GM18508 (cell line): ENCODE data around the gene LCN6.
"Not testable (repeated sequence)": the region's sequence is repeated elsewhere in the genome, so short reads cannot be mapped to it uniquely, and the experiment has no call there.

ENCODE experiments used
- ATAC-seq: cut with Tn5 transposase; IDR thresholded peaks from one replicate; pipeline ENCODE4 v1.9.1; 2021; ENCODE audit warnings: moderate number of reproducible peaks; ENCODE audit not compliant: insufficient read depth, unreplicated experiment

The LCN6 gene

GRCh38 chr9:136748201-136748600 lies at the start of gene LCN6:
LCN6 (minus strand) TSS chr9:136748525; CDS start chr9:136748483, 42 bp downstream.
- ATAC-seq, result no peak

- ATAC-seq, result not testable (repeated sequence)
Observed at GRCh38 chr9:136796775-136797347, 48.5 kb upstream of the LCN6 start.

- ATAC-seq, result no peak
Observed at GRCh38 chr9:136796238-136796774, 48.0 kb upstream of the LCN6 start, which contains the start of gene CCDC183. CCDC183 (plus strand) TSS chr9:136796338; CDS start chr9:136796398, 60 bp downstream.

GRCh38 chr9:136795000-136795348 lies 46.6 kb upstream of the LCN6 start:
- no peak for ATAC-seq

GRCh38 chr9:136794281-136794999 lies 46.1 kb upstream of the LCN6 start:
- no peak for ATAC-seq

- ATAC-seq, result no peak
Observed at GRCh38 chr9:136793086-136793946, 45.0 kb upstream of the LCN6 start.

- ATAC-seq, result no peak
Observed at GRCh38 chr9:136792321-136793085, 44.2 kb upstream of the LCN6 start.

GRCh38 chr9:136791516-136792276 lies 43.4 kb upstream of the LCN6 start:
- no peak for ATAC-seq

- ATAC-seq, result peak; percentile 36
Observed at GRCh38 chr9:136790640-136791515, 42.6 kb upstream of the LCN6 start, which contains the start of gene TMEM141. TMEM141 (plus strand) TSS chr9:136791344; CDS start chr9:136791371, 27 bp downstream.

GRCh38 chr9:136789523-136789937 lies 41.2 kb upstream of the LCN6 start:
- ATAC-seq, result no peak

GRCh38 chr9:136788644-136789522 lies 40.6 kb upstream of the LCN6 start:
- ATAC-seq, result not testable (repeated sequence)

GRCh38 chr9:136787690-136788400 lies 39.5 kb upstream of the LCN6 start:
- no peak for ATAC-seq

GRCh38 chr9:136786983-136787382 lies 38.7 kb upstream of the LCN6 start:
- not testable (repeated sequence) for ATAC-seq

- ATAC-seq, result no peak
Observed at GRCh38 chr9:136786451-136786850, 38.1 kb upstream of the LCN6 start.

GRCh38 chr9:136785565-136786355 lies 37.4 kb upstream of the LCN6 start:
- not testable (repeated sequence) for ATAC-seq

- no peak for ATAC-seq
Observed at GRCh38 chr9:136784997-136785361, 36.7 kb upstream of the LCN6 start.
